K562 (cell line): Measurements from ENCODE around the gene SORCS1. TPM values are rescaled to one million over a fixed set of nuclear protein-coding genes. Genes with fewer than 3 reads are reported as not detected.
A peak's percentile ranks its signal among the peaks of the same experiment; 100 is the strongest.

Experiments used
- ATAC-seq: fragments of 200-7000 bp; cut with Tn5 transposase; 3 replicates; pipeline ENCODE4 v1.9.1; 2020; ENCODE audit warnings: moderate library complexity
- BruUV-seq: library from RNA; stranded (reverse); fragments of 400-500 nt; replicated peaks from 2 replicates; lab custom pipeline; 2021; lab: Mats Ljungman, UMichigan
- CTCF ChIA-PET: fragments of 300-600 bp; formaldehyde crosslinking; extraction: SDS; loops from one replicate; lab custom pipeline; 2021; ENCODE audit warnings: low intra/inter-chr PET ratio; lab: Yijun Ruan, JAX
- POLR2A ChIA-PET: fragments of 300-600, 350-650 bp; sonication (Branson Sonifier 250); formaldehyde crosslinking; extraction: SDS; loops from one replicate; lab custom pipeline; 2021; ENCODE audit warnings: antibody characterized with exemption, inconsistent platforms; lab: Yijun Ruan, JAX
- DNase-seq, 4 experiments: peaks; one replicate each; pipeline versions ENCODE4 v3.0.0 to v3.0.0-alpha.2; 2011 to 2018; ENCODE audit warnings: low spot score in 3 of 4, mixed read lengths in 3 of 4; ENCODE audit errors: extremely low read depth in 1 of 4
- FAIRE-seq: peaks from 2 replicates; lab custom pipeline; 2011; peaks lifted over from hg19 to GRCh38; lab: Jason Lieb, UNC
- H2AFZ ChIP-seq: 2 replicates; pipeline ENCODE4 v1.6.0; 2011; ENCODE audit warnings: low read depth, low read length, control low read depth, inconsistent platforms
- H3K27ac ChIP-seq: fragments of 200-600 bp; 3 replicates; pipeline ENCODE4 v1.8.0; 2011; ENCODE audit warnings: low read depth, mild to moderate bottlenecking, control low read depth, inconsistent platforms, low read length, moderate library complexity, mixed read lengths; ENCODE audit errors: extremely low read depth
- H3K27me3 ChIP-seq, 2 experiments: fragments of 300-600 bp in 1 of 2; 2 replicates in 1 of 2; 3 replicates in 1 of 2; pipeline versions ENCODE4 v1.6.0 to v1.8.0; 2011; ENCODE audit warnings: inconsistent platforms in 2 of 2, low read length in 2 of 2, mild to moderate bottlenecking in 1 of 2, mixed read lengths in 1 of 2, moderate library complexity in 1 of 2; ENCODE audit not compliant: control insufficient read depth in 2 of 2, insufficient read depth in 2 of 2
- H3K36me3 ChIP-seq: fragments of 300-600 bp; 3 replicates; pipeline ENCODE4 v1.8.0; 2011; ENCODE audit warnings: mild to moderate bottlenecking, low read length, inconsistent platforms; ENCODE audit not compliant: control insufficient read depth, insufficient read depth
- H3K4me1 ChIP-seq, 2 experiments: fragments of 200-600 bp in 1 of 2; replicated peaks in 1 of 2; 2 replicates in 1 of 2; 3 replicates in 1 of 2; pipeline versions ENCODE4 v1.5.1 to v1.8.0; 2011; ENCODE audit warnings: inconsistent platforms in 2 of 2, low read length in 2 of 2, mild to moderate bottlenecking in 1 of 2, mixed read lengths in 1 of 2, moderate library complexity in 1 of 2; ENCODE audit not compliant: control insufficient read depth in 2 of 2, insufficient read depth in 2 of 2
- H3K4me2 ChIP-seq: 2 replicates; pipeline ENCODE4 v1.6.1; 2011; ENCODE audit warnings: low read length, control low read depth, inconsistent platforms, mixed read lengths; ENCODE audit not compliant: insufficient read depth
- H3K4me3 ChIP-seq: fragments of 200-600 bp; sonication (generic), shearing (Covaris generic); 2 replicates; pipeline ENCODE4 v1.5.1; 2016; ENCODE audit warnings: control low read depth, inconsistent platforms
- H3K79me2 ChIP-seq: fragments of 200-600 bp; 3 replicates; pipeline ENCODE4 v1.8.0; 2011; ENCODE audit warnings: low read length, inconsistent platforms; ENCODE audit not compliant: control insufficient read depth, insufficient read depth
- H3K9ac ChIP-seq, 2 experiments: 2 replicates each; pipeline versions ENCODE4 v1.6.0 to v1.6.1; 2011; ENCODE audit warnings: low read depth in 2 of 2, low read length in 2 of 2, control low read depth in 1 of 2, inconsistent platforms in 1 of 2, mild to moderate bottlenecking in 1 of 2, mixed read lengths in 1 of 2; ENCODE audit not compliant: insufficient read depth in 1 of 2
- H3K9me1 ChIP-seq: one replicate; pipeline ENCODE4 v1.6.0; 2011; ENCODE audit warnings: inconsistent platforms, mild to moderate bottlenecking, low read length, moderate library complexity; ENCODE audit not compliant: control insufficient read depth, insufficient read depth
- H3K9me3 ChIP-seq: replicated peaks from 2 replicates; pipeline ENCODE4 v1.5.1; 2011; ENCODE audit warnings: low read depth, low read length, inconsistent platforms; ENCODE audit not compliant: control insufficient read depth, insufficient read depth
- H4K20me1 ChIP-seq: replicated peaks from 2 replicates; pipeline ENCODE4 v1.6.1; 2011; ENCODE audit warnings: low read length, inconsistent platforms, mixed read lengths; ENCODE audit not compliant: control insufficient read depth, insufficient read depth
- EP300 ChIP-seq: IDR thresholded peaks from 2 replicates; pipeline ENCODE4 v1.6.1; 2012; ENCODE audit warnings: low read length, improper control_type of control experiment
- FIP1L1 ChIP-seq: fragments of 200-400 bp; formaldehyde crosslinking; IDR thresholded peaks from 2 replicates; pipeline ENCODE4 v1.6.1; 2018; ENCODE audit warnings: mild to moderate bottlenecking, low read depth, low read length; ENCODE audit not compliant: poor library complexity, severe bottlenecking
- MTA3 ChIP-seq: fragments of 450-650 bp; formaldehyde crosslinking; IDR thresholded peaks from 2 replicates; pipeline ENCODE4 v1.6.1; 2017; ENCODE audit warnings: mild to moderate bottlenecking, borderline replicate concordance
- TCFL5 ChIP-seq: fragments of 250-450 bp; sonication (Bioruptor Pico); conservative IDR thresholded peaks from 2 replicates; pipeline ENCODE4 v1.6.1; 2021; ENCODE audit warnings: mild to moderate bottlenecking, moderate library complexity, matching md5 sums
- U2AF1 ChIP-seq: fragments of 200-400 bp; formaldehyde crosslinking; optimal IDR thresholded peaks from 2 replicates; pipeline ENCODE3; 2017; ENCODE audit warnings: mild to moderate bottlenecking, low read depth, low read length, moderate library complexity
- WGBS: fragments of 100-300 bp; shearing (Covaris generic); methylation state at CpG from one replicate; pipeline ENCODE4 v1.1.6; 2016; ENCODE audit warnings: low coverage, mixed read lengths; ENCODE audit not compliant: insufficient coverage; ENCODE audit errors: missing lambda C conversion rate; 5-methylcytosine and 5-hydroxymethylcytosine counted together
- in situ Hi-C: fragments of 300-500 bp; cut with MboI; formaldehyde crosslinking; loops from 4 replicates; pipeline ENCODE4 v1.15.0; 2018; ENCODE audit warnings: inconsistent platforms, mixed read lengths
- intact Hi-C: fragments of 100-400 bp; cut with micrococcal nuclease; formaldehyde crosslinking; loops from 2 replicates; pipeline ENCODE4 v1.14.2; 2022
- polyA plus RNA-seq, 8 experiments: library from polyadenylated mRNA; depleted of rRNA in 4 of 8; stranded (reverse) in 5 of 8; unstranded in 3 of 8; fragments of >200 nt; fragmentation: Nextera tagmentation in 2 of 8; fragmentation: Illumina TruSeq in 1 of 8; extraction: Ambion mirVana in 2 of 8; extraction: Trizol in 1 of 8; gene quantifications; 2 replicates each; pipeline versions ENCODE4 v1.2.1 to v1.2.3, GENCODE V29; 2011 to 2014; ENCODE audit warnings: inconsistent platforms in 1 of 8, missing spikeins in 1 of 8
- total RNA-seq, 7 experiments: library from RNA; depleted of rRNA in 6 of 7; stranded (reverse); fragments of >200 nt in 6 of 7; fragmentation: Illumina TruSeq in 2 of 7; extraction: Trizol in 2 of 7; gene quantifications; 2 replicates each; pipeline versions ENCODE4 v1.2.1 to v1.2.3, GENCODE V29; 2011 to 2021; ENCODE audit warnings: low replicate concordance in 1 of 7
- TF ChIP-seq, protein P1 (sequence below): sonication (generic); formaldehyde crosslinking; IDR thresholded peaks from 2 replicates; pipeline ENCODE4 v1.5.0; 2020; ENCODE audit warnings: missing genetic modification reagents
- TF ChIP-seq, protein P2 (sequence below): fragments of 450-650 bp; formaldehyde crosslinking; IDR thresholded peaks from 2 replicates; pipeline ENCODE4 v1.4.0; 2020; ENCODE audit warnings: mild to moderate bottlenecking, moderate library complexity

The SORCS1 gene
- total and polyA plus RNA-seq, 9 of the 15 experiments (the other 6 are each of a cell fraction or from before 2014, with no cell fraction given) = 1.5 to 3.9 (median 2.7) TPM

DNA sequence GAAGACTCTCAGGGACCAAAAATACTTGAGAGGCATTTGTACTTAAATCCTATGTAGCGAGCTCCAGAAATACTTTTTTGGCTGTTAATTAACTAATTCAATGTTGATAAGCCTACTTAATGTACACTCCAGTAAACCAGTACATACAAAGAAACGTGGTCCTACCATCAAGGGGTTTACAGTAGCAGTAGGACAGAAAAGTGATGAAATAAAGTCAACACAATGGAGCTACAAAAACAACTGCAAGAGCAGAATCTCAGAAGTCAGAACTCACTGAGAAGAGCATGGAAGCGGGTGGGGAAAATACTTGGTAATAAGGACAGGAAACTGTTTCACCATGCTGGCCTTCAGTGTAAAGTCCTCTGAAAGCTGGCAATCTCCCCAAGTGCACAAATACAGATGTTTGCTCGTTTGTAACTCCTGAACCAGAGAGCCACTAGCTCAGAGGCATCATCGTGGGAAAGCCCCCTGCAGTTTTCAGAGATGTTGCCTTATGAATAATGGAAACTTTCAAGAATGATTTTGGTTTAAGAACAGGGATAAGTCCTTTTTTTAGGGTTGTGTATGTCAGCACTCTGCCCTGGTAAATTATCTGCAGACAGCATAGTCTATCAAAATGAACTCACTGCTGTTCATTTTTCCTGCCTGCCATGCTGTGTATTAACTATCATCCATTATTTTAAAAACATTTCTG is 233.2 kb downstream of the SORCS1 start:
- in situ Hi-C loops (no loop called here), intact Hi-C loops (no loop called here)
- ChIA-PET POLR2A (no interaction called here), CTCF (no interaction called here)
- H3K4me1 ChIP-seq = no peaks in the 10 kb centered on the region; a peak in 1 of 5 replicates
- H3K4me2 ChIP-seq = no peak overlapping the region
- no peaks in the 10 kb centered on the region for H3K27me3 ChIP-seq
- no TSS peak for BruUV-seq
- H3K27ac ChIP-seq = no peak overlapping the region
- WGBS = 38% methylated on average over 5 of the region's 5 CpGs
- no peak for TF ChIP-seq U2AF1
- TF ChIP-seq, protein P1, sequence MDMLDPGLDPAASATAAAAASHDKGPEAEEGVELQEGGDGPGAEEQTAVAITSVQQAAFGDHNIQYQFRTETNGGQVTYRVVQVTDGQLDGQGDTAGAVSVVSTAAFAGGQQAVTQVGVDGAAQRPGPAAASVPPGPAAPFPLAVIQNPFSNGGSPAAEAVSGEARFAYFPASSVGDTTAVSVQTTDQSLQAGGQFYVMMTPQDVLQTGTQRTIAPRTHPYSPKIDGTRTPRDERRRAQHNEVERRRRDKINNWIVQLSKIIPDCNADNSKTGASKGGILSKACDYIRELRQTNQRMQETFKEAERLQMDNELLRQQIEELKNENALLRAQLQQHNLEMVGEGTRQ (CRISPR knock-in tag) = no peak
- no peak for TF ChIP-seq TCFL5 (CRISPR knock-in tag)
- TF ChIP-seq, protein P2, sequence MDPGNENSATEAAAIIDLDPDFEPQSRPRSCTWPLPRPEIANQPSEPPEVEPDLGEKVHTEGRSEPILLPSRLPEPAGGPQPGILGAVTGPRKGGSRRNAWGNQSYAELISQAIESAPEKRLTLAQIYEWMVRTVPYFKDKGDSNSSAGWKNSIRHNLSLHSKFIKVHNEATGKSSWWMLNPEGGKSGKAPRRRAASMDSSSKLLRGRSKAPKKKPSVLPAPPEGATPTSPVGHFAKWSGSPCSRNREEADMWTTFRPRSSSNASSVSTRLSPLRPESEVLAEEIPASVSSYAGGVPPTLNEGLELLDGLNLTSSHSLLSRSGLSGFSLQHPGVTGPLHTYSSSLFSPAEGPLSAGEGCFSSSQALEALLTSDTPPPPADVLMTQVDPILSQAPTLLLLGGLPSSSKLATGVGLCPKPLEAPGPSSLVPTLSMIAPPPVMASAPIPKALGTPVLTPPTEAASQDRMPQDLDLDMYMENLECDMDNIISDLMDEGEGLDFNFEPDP = no peak
- no peak for TF ChIP-seq MTA3
- TF ChIP-seq FIP1L1 = no peak
- TF ChIP-seq EP300 = no peak
- H3K9me1 ChIP-seq = no peaks in the 10 kb centered on the region
- no peaks in the 10 kb centered on the region for H3K36me3 ChIP-seq
- no peak overlapping the region for H2AFZ ChIP-seq
- H3K79me2 ChIP-seq = no peaks in the 10 kb centered on the region
- H4K20me1 ChIP-seq = no peaks in the 10 kb centered on the region
- no peak for ATAC-seq
- H3K4me3 ChIP-seq = no peak overlapping the region
- no peaks in the 10 kb centered on the region for H3K9me3 ChIP-seq
- no peak for DNase-seq
- H3K9ac ChIP-seq = no peak overlapping the region
- FAIRE-seq = peak; percentile 49
